Measurements from ENCODE around the gene MADD. TPM values are rescaled to one million over a fixed set of nuclear protein-coding genes. Genes with fewer than 3 reads are reported as not detected.
A peak's percentile ranks its signal among the peaks of the same experiment; 100 is the strongest.

Gene MADD
- total RNA-seq, 3 donors from 2014 or later (not counting 1 experiment from before 2014, with no cell fraction given), result 333 to 383 (median 335) TPM

DNA sequence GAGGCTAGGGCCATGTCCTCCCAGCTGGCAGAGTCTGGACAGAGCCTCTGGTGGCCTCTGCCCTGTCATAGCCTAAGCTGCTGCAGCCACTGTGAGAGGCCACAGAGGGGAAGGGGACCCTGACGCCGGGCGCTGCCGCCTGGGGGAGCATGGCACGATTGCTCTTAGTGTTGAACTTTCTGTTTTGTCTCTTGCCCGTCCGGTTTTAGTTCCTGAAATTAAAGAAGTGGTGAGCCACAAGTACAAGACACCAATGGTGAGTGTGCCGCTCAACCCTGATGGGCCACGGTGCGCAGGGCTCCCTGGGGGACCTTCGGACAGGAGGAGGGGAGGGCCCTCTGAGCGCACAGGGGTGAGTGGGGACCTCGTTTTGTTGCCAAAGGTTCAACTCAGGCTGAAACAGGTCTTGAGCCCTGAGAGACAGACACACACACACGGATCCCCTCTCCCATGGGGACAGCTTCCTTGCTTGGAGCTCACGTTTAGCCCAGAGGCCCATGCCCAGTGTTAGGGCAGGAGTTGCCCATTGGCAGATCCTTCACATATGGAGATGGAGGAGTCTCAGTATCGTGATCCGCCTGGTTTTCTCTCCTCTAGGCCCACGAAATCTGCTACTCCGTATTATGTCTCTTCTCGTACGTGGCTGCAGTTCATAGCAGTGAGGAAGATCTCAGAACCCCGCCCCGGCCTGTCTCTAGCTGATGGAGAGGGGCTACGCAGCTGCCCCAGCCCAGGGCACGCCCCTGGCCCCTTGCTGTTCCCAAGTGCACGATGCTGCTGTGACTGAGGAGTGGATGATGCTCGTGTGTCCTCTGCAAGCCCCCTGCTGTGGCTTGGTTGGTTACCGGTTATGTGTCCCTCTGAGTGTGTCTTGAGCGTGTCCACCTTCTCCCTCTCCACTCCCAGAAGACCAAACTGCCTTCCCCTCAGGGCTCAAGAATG lies 58.8 kb downstream of the MADD start:
- H3K4me3 Mint-ChIP-seq, result no peak overlapping the region
- DNase-seq (no peak), ATAC-seq (no peak)
- peaks cover 54% of the 10 kb centered on the region for H3K36me3 ChIP-seq (ENCODE audit: control insufficient read depth, insufficient read depth, low read length)
- TF ChIP-seq, protein P1, sequence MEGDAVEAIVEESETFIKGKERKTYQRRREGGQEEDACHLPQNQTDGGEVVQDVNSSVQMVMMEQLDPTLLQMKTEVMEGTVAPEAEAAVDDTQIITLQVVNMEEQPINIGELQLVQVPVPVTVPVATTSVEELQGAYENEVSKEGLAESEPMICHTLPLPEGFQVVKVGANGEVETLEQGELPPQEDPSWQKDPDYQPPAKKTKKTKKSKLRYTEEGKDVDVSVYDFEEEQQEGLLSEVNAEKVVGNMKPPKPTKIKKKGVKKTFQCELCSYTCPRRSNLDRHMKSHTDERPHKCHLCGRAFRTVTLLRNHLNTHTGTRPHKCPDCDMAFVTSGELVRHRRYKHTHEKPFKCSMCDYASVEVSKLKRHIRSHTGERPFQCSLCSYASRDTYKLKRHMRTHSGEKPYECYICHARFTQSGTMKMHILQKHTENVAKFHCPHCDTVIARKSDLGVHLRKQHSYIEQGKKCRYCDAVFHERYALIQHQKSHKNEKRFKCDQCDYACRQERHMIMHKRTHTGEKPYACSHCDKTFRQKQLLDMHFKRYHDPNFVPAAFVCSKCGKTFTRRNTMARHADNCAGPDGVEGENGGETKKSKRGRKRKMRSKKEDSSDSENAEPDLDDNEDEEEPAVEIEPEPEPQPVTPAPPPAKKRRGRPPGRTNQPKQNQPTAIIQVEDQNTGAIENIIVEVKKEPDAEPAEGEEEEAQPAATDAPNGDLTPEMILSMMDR (IDR thresholded peaks at IDR 0.05), result no peak
- H3K27me3 ChIP-seq (ENCODE audit: control insufficient read depth, insufficient read depth, low read length), result no peaks in the 10 kb centered on the region
- H3K4me1 ChIP-seq (ENCODE audit: control insufficient read depth, insufficient read depth, low read length), result peaks cover 4% of the 10 kb centered on the region
- intact Hi-C loops (cut with micrococcal nuclease), result no loop called here
- H3K27ac ChIP-seq (ENCODE audit: low read length), result no peak overlapping the region
- no peak overlapping the region for H3K4me3 ChIP-seq (ENCODE audit: low read length)
- H3K27ac Mint-ChIP-seq, result peak overlapping the region; percentile 57
- H3K27me3 Mint-ChIP-seq (ENCODE audit: low read depth in 2 of 2), result no peaks in the 10 kb centered on the region
- H3K9me3 Mint-ChIP-seq, result no peaks in the 10 kb centered on the region
- H3K36me3 Mint-ChIP-seq, result no peaks in the 10 kb centered on the region
- no peaks in the 10 kb centered on the region for H3K9me3 ChIP-seq (ENCODE audit: control insufficient read depth, insufficient read depth, low read length)
- WGBS (ENCODE audit: insufficient coverage), result 84% methylated on average over 29 of the region's 29 CpGs
- peaks cover 7 to 16% of the 10 kb centered on the region in 2 donors for H3K4me1 Mint-ChIP-seq

DNA sequence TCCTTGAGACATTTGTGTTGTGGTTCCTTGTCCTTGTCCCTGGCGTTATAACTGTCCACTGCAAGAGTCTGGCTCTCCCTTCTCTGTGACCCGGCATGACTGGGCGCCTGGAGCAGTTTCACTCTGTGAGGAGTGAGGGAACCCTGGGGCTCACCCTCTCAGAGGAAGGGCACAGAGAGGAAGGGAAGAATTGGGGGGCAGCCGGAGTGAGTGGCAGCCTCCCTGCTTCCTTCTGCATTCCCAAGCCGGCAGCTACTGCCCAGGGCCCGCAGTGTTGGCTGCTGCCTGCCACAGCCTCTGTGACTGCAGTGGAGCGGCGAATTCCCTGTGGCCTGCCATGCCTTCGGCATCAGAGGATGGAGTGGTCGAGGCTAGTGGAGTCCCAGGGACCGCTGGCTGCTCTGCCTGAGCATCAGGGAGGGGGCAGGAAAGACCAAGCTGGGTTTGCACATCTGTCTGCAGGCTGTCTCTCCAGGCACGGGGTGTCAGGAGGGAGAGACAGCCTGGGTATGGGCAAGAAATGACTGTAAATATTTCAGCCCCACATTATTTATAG lies 59.6 kb downstream of the MADD start:
- peaks cover 54% of the 10 kb centered on the region for H3K36me3 ChIP-seq (ENCODE audit: control insufficient read depth, insufficient read depth, low read length)
- H3K27me3 Mint-ChIP-seq (ENCODE audit: low read depth in 2 of 2), result no peaks in the 10 kb centered on the region

DNA sequence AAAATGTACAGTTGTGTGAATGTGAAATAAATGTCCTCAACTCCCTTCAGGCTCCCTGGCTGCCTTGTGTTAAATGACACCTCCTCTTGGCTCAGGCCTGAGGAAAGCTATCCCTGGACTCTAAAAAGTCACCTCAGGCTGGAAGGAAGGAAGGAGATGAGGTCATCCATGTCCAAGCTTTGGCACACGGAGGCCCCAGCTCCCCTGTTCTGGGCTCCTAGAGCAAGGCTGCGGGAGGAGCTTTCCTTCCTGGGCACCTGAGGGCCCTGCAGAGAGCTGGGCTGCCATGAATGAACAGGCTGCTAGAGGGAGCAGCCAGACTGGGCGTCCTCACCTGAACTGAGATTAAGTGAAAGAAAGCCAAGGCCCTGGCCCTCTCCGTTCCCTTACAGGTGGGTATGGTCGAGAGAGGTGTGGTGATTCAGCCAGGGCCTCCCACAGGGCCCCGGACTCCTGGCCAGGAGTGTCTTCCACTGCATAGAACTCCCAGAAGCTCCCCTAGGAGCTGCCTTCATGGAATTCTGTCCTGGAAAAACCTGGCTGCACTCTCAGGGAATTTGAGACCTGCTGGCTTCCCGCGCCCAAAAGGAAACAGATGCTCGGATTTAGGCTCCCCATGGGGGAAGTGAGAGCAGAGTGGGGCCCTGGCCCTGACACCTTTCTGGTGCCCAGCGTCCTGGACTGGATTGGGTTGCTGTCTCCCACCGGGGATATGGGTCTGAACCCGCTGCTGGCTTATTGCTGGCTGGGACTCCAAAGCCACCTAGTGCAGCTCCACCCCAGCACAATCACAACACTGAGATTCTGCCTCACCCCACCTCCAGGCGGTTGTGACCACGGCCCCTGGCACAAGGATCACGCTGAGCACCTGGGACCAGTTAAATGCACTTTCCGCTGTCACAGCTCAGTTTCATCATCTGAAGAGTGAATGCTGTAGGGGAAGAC lies 60.3 kb downstream of the MADD start:
- DNase-seq (no peak), ATAC-seq (peak in 1 of 3 donors; percentile 16)
- Histone ChIP-seq H3K36me3 (ENCODE audit: control insufficient read depth, insufficient read depth, low read length) (peaks cover 49% of the 10 kb centered on the region), H3K27me3 (ENCODE audit: control insufficient read depth, insufficient read depth, low read length) (no peaks in the 10 kb centered on the region), H3K27ac (ENCODE audit: low read length) (no peak overlapping the region), H3K4me1 (ENCODE audit: control insufficient read depth, insufficient read depth, low read length) (peaks cover 4% of the 10 kb centered on the region), H3K4me3 (ENCODE audit: low read length) (no peak overlapping the region), H3K9me3 (ENCODE audit: control insufficient read depth, insufficient read depth, low read length) (no peaks in the 10 kb centered on the region)
- TF ChIP-seq, protein P1 (IDR thresholded peaks at IDR 0.05), result no peak
- no peaks in the 10 kb centered on the region for H3K36me3 Mint-ChIP-seq
- H3K9me3 Mint-ChIP-seq, result no peaks in the 10 kb centered on the region
- intact Hi-C loops (cut with micrococcal nuclease), result no loop called here
- peak overlapping the region in 1 of 2 donors; percentile 16 for H3K27ac Mint-ChIP-seq
- H3K27me3 Mint-ChIP-seq (ENCODE audit: low read depth in 2 of 2), result no peaks in the 10 kb centered on the region
- peaks cover 5 to 10% of the 10 kb centered on the region in 2 donors for H3K4me1 Mint-ChIP-seq
- 90% methylated on average over 16 of the region's 16 CpGs for WGBS (ENCODE audit: insufficient coverage)
- no peak overlapping the region for H3K4me3 Mint-ChIP-seq

More for the DNA sequence above, 59.6 kb downstream of the MADD start:
- H3K4me1 ChIP-seq (ENCODE audit: control insufficient read depth, insufficient read depth, low read length), result peaks cover 4% of the 10 kb centered on the region
- H3K9me3 ChIP-seq (ENCODE audit: control insufficient read depth, insufficient read depth, low read length), result no peaks in the 10 kb centered on the region
- Mint-ChIP-seq H3K4me3 (no peak overlapping the region), H3K9me3 (no peaks in the 10 kb centered on the region), H3K36me3 (no peaks in the 10 kb centered on the region), H3K27ac (peak overlapping the region; percentile 57), H3K4me1 (peaks cover 7 to 16% of the 10 kb centered on the region in 2 donors)
- TF ChIP-seq, protein P1 (IDR thresholded peaks at IDR 0.05), result no peak
- intact Hi-C loops (cut with micrococcal nuclease), result no loop called here
- H3K27me3 ChIP-seq (ENCODE audit: control insufficient read depth, insufficient read depth, low read length), result no peaks in the 10 kb centered on the region
- ATAC-seq (no peak), DNase-seq (no peak)
- WGBS (ENCODE audit: insufficient coverage), result 95% methylated on average over 11 of the region's 12 CpGs
- no peak overlapping the region for H3K27ac ChIP-seq (ENCODE audit: low read length)
- no peak overlapping the region for H3K4me3 ChIP-seq (ENCODE audit: low read length)
